ENCODE results near the gene CFAP251. TPM values are rescaled to one million over a fixed set of nuclear protein-coding genes. Genes with fewer than 3 reads are reported as not detected.

Gene CFAP251
- total RNA-seq, 4 donors from 2014 or later: 0.41 to 1.7 TPM; not detected in 2

GRCh38 chr12:121963341-121964018, 45.1 kb downstream of the CFAP251 start:
- in situ Hi-C loops (cut with MboI; ENCODE audit: low pct_ligation_motif_present in 1 of 4, low pct_unique_long_range_greater_than_20kb in 1 of 4, low sequenced_read_pairs in 3 of 4) (no loop called here), intact Hi-C loops (cut with DNase I; ENCODE audit: low total_unique reads) (no loop called here)
- TF ChIP-seq EP300 (IDR thresholded peaks at IDR 0.05; ENCODE audit: low read depth): no peak
- TF ChIP-seq POLR2A (IDR thresholded peaks at IDR 0.05): no peak
- TF ChIP-seq POLR2AphosphoS5 (IDR thresholded peaks at IDR 0.05): no peak
- Histone ChIP-seq H3K4me1 (no peaks in the 10 kb centered on the region), H3K27me3 (no peaks in the 10 kb centered on the region), H3K36me3 (no peaks in the 10 kb centered on the region), H3K9me3 (no peaks in the 10 kb centered on the region), H3K27ac (no peak overlapping the region), H3K4me3 (no peak overlapping the region)
- WGBS, 2 donors (ENCODE audit: low coverage in 1 of 2): 74 to 81% methylated on average over 4 to 14 of the region's 15 CpGs
- DNase-seq: no peak

GRCh38 chr12:121964813-121965643, 46.6 kb downstream of the CFAP251 start:
- no peaks in the 10 kb centered on the region for H3K9me3 ChIP-seq
- in situ Hi-C loops (cut with MboI; ENCODE audit: low pct_ligation_motif_present in 1 of 4, low pct_unique_long_range_greater_than_20kb in 1 of 4, low sequenced_read_pairs in 3 of 4) (no loop called here), intact Hi-C loops (cut with DNase I; ENCODE audit: low total_unique reads) (no loop called here)
- H3K4me3 ChIP-seq: no peak overlapping the region
- H3K27me3 ChIP-seq: no peaks in the 10 kb centered on the region
- H3K36me3 ChIP-seq: no peaks in the 10 kb centered on the region
- H3K27ac ChIP-seq: no peak overlapping the region
- H3K4me1 ChIP-seq: no peaks in the 10 kb centered on the region
- TF ChIP-seq CTCF (IDR thresholded peaks at IDR 0.05): no peak
- TF ChIP-seq POLR2A (IDR thresholded peaks at IDR 0.05): no peak
- no peak for TF ChIP-seq POLR2AphosphoS5 (IDR thresholded peaks at IDR 0.05)
- no peak for TF ChIP-seq EP300 (IDR thresholded peaks at IDR 0.05; ENCODE audit: low read depth)
- 64 to 72% methylated on average over 9 of the region's 9 CpGs for WGBS, 2 donors (ENCODE audit: low coverage in 1 of 2)
- DNase-seq: no peak

- no peak for DNase-seq
- Histone ChIP-seq H3K4me1 (no peaks in the 10 kb centered on the region), H3K9me3 (no peaks in the 10 kb centered on the region), H3K4me3 (no peak overlapping the region), H3K36me3 (no peaks in the 10 kb centered on the region), H3K27me3 (no peaks in the 10 kb centered on the region), H3K27ac (no peak overlapping the region)
- in situ Hi-C loops (cut with MboI; ENCODE audit: low pct_ligation_motif_present in 1 of 4, low pct_unique_long_range_greater_than_20kb in 1 of 4, low sequenced_read_pairs in 3 of 4): no loop called here
- intact Hi-C loops (cut with DNase I; ENCODE audit: low total_unique reads): no loop called here
- no peak for TF ChIP-seq POLR2A (IDR thresholded peaks at IDR 0.05)
- no peak for TF ChIP-seq CTCF (IDR thresholded peaks at IDR 0.05)
- no peak for TF ChIP-seq EP300 (IDR thresholded peaks at IDR 0.05; ENCODE audit: low read depth)
- no peak for TF ChIP-seq POLR2AphosphoS5 (IDR thresholded peaks at IDR 0.05)
- 98% methylated on average over 5 of the region's 5 CpGs; no CpG with 5 or more reads in 1 of the 2 donors for WGBS, 2 donors (ENCODE audit: low coverage in 1 of 2)
Measured at GRCh38 chr12:121966959-121967358, 48.6 kb downstream of the CFAP251 start.

GRCh38 chr12:121968876-121969275, 50.5 kb downstream of the CFAP251 start:
- WGBS, 2 donors (ENCODE audit: low coverage in 1 of 2): 78 to 92% methylated on average over 2 to 10 of the region's 10 CpGs
- TF ChIP-seq POLR2A (IDR thresholded peaks at IDR 0.05) (no peak), POLR2AphosphoS5 (IDR thresholded peaks at IDR 0.05) (no peak), EP300 (IDR thresholded peaks at IDR 0.05; ENCODE audit: low read depth) (no peak), CTCF (IDR thresholded peaks at IDR 0.05) (no peak)
- intact Hi-C loops (cut with DNase I; ENCODE audit: low total_unique reads): no loop called here
- Histone ChIP-seq H3K27me3 (no peaks in the 10 kb centered on the region), H3K4me1 (no peaks in the 10 kb centered on the region), H3K9me3 (peaks cover 0 to 3% of the 10 kb centered on the region in 2 donors), H3K4me3 (no peak overlapping the region), H3K36me3 (no peaks in the 10 kb centered on the region), H3K27ac (no peak overlapping the region)
- peak; percentile 24 for DNase-seq
- in situ Hi-C loops (cut with MboI; ENCODE audit: low pct_ligation_motif_present in 1 of 4, low pct_unique_long_range_greater_than_20kb in 1 of 4, low sequenced_read_pairs in 3 of 4): no loop called here

Data from transverse colon (tissue), 4 donors.